K562 treated with DMSO at 1 percent for 4 hours (cell line): ENCODE results near the gene ZBTB8OS. TPM values are rescaled to one million over a fixed set of nuclear protein-coding genes. Genes with fewer than 3 reads are reported as not detected.

Experiments
- total RNA-seq: library from RNA; unstranded; fragments of 300-600 nt; gene quantifications from 2 replicates; pipeline ENCODE4 v1.2.3, GENCODE V29; 2022; ENCODE audit not compliant: insufficient read depth

ZBTB8OS gene
- total RNA-seq = 45.2 and 58.5 TPM in 2 replicates

DNA sequence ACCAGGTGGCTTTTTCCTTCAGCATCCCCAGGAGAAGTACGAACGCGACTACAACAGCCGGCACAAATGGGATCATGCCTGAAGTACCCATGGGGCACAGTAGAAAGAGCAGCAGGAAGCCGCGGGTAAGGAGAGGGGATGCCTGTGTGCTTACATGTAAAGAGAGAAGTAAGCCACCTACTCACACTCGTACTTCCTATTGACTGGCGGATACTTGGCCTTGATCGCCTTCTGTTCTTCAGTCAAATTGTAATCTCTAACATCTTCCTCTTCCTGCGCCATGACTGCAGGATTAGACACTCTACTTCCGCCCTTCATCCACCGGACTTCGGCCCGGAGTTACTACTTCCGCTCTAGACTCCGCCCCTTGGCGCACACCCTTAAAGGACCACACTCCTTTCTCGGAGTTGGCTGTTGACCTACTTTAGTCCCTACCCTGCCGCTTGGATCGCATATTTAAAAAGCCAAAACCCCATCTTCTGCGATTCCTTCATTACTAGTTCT lies at the start of gene ZBTB8OS:
ZBTB8OS (minus strand) TSS at position 303 of the 504 bp plus-strand sequence; CDS start at position 282, 21 bp downstream.

DNA sequence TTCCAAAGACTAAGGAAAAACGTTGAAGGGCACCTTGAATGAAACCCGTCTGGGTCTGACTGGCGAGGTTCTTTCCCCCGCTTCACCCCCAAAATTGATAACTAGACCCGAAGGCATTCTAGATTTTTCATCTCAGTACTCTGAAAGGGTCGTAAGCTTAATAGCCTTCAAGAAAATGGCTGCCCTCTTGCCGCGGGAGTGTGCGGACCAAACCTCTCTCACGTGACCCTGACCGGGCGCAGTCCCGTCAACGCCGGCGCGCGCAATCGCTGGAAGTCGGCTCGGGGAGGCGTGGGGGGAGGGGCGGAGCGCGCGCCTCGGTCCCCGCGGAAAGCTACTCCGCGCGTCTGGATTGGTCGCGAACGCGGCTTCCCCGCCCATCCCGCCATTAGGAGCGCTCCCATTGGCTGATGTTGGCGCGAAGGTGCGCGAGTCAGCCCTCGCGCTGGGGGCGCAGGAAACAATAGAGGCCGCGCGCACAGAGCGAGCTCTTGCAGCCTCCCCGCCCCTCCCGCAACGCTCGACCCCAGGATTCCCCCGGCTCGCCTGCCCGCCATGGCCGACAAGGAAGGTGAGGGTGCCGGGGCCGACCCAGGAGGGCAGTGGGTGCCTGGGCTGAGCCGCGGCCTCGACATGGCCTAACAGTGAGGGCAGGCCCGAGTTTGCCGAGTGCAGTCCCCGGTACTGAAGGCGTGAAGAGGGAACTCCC lies 556 bp upstream of the ZBTB8OS start, which contains the start of gene RBBP4:
RBBP4 (plus strand) TSS at position 457 of the 709 bp plus-strand sequence; CDS start at position 556, 99 bp downstream.

Other genes with a start within 250 kb of the ZBTB8OS start
- gene ZBTB8B, start 185.5 kb downstream of the ZBTB8OS start, total RNA-seq = not detected in 2 replicates
- not detected in 2 replicates for gene ZBTB8A, start 111.1 kb downstream of the ZBTB8OS start, total RNA-seq
- gene RBBP4, start 658 bp upstream of the ZBTB8OS start, total RNA-seq = 193 and 221 TPM in 2 replicates
- 0.99 TPM in 1 of 2 replicates, not detected in the other for gene SYNC, start 52.2 kb upstream of the ZBTB8OS start, total RNA-seq
- gene YARS1, start 166.8 kb upstream of the ZBTB8OS start, total RNA-seq = 321 and 328 TPM in 2 replicates
- 8.3 and 13.2 TPM in 2 replicates for gene S100PBP, start 167.1 kb upstream of the ZBTB8OS start, total RNA-seq
- gene FNDC5, start 220.4 kb upstream of the ZBTB8OS start, total RNA-seq = not detected in 2 replicates
- not detected in 2 replicates for gene HPCA, start 235.9 kb upstream of the ZBTB8OS start, total RNA-seq